GM12892 (cell line): ENCODE measurements around the gene MIF4GD.
"Not testable (repeated sequence)": the region's sequence is repeated elsewhere in the genome, so short reads cannot be mapped to it uniquely, and the experiment has no call there.

Experiments used
- DNase-seq: peaks from one replicate; pipeline ENCODE4 v3.0.0; 2011; ENCODE audit not compliant: insufficient read length
- FAIRE-seq: peaks from 2 replicates; lab custom pipeline; 2011; peaks lifted over from hg19 to GRCh38; lab: Jason Lieb, UNC
- POLR2A ChIP-seq: IDR thresholded peaks from 2 replicates; pipeline ENCODE4 v1.6.1; 2011; ENCODE audit warnings: low read depth, low read length, control low read depth
- POLR2AphosphoS5 ChIP-seq: IDR thresholded peaks from 2 replicates; pipeline ENCODE4 v1.6.1; 2011; ENCODE audit warnings: low read depth, low read length, control low read depth
- TAF1 ChIP-seq: IDR thresholded peaks from 2 replicates; pipeline ENCODE4 v1.6.1; 2011; ENCODE audit warnings: low read depth, mild to moderate bottlenecking, control low read depth, low read length, borderline replicate concordance

The MIF4GD gene

DNA sequence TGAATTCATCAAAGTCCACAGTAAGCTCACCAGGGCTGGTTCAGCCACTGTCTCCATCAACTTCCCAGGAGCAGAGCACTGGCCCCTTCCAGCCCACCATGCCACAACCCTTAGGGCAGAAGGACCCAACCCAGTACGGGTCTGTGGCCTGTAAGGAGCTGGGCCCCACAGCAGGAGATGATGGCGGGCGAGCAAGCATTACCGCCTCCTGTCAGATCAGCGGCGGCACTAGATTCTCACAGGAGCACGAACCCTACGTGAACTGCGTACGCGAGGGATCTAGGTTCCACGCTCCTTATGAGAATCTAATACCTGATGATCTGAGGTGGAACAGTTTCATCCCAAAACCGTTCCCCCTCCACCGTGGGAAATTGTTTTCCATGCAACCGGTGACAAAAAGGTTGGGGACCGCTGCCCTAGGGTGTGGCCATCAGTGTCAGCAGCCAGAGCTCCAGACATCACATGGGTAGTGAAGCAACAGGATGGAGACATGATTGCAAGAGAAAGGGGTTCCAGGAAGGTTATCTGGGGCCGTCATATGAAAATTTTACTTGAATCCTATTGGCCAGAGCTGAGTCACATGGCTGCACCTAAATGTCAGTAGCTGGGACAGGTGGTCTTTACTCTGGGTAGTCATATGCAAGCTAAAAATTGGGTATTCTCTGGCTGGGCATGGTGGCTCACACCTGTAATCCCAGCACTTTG is 30.6 kb upstream of the MIF4GD start:
- FAIRE-seq = no peak
- no peak for DNase-seq

DNA sequence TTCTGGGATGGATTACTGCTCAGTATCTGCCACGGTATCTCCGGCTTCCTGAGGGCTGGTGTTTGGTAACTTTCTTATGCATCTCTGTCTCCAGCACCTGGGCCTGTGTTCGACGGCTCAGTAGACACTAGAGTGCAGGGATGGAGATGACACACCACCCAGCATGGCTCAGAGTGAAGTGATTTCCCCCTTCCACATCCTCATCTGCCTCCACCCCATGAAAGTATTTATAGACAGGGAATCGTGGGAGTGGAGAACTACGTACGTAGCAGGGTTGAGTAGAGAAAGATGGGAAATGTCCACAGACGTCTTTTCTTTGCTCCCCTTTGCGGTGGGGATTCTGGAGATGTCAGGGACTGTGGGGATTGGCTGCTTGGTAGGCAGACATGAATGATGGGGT is 30.0 kb upstream of the MIF4GD start:
- FAIRE-seq (no peak), DNase-seq (no peak)
- no peak for TF ChIP-seq POLR2A
- TF ChIP-seq POLR2AphosphoS5 = no peak
- TF ChIP-seq TAF1 = no peak

More for the DNA sequence above, 30.6 kb upstream of the MIF4GD start:
- TF ChIP-seq POLR2A (no peak), TAF1 (no peak), POLR2AphosphoS5 (no peak)

DNA sequence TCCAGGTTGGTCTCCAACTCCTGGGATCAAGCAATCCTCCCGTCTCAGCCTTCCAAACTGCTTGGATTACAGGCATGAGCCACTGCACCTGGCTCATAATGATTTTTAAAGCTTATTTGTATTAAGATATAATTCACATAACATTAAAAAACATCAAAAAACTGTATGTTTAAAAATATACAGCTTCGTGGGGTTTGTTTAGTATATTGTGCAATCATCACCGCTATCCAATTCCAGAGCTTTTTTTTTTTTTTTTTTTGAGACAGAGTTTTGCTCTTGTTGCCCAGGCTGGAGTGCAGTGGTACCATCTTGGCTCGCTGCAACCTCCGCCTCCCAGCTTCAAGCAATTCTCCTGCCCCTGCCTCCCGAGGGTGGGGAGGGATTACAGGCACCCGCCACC is 29.2 kb upstream of the MIF4GD start:
- TF ChIP-seq TAF1 = no peak
- no peak for TF ChIP-seq POLR2AphosphoS5
- no peak for TF ChIP-seq POLR2A
- FAIRE-seq = no peak

DNA sequence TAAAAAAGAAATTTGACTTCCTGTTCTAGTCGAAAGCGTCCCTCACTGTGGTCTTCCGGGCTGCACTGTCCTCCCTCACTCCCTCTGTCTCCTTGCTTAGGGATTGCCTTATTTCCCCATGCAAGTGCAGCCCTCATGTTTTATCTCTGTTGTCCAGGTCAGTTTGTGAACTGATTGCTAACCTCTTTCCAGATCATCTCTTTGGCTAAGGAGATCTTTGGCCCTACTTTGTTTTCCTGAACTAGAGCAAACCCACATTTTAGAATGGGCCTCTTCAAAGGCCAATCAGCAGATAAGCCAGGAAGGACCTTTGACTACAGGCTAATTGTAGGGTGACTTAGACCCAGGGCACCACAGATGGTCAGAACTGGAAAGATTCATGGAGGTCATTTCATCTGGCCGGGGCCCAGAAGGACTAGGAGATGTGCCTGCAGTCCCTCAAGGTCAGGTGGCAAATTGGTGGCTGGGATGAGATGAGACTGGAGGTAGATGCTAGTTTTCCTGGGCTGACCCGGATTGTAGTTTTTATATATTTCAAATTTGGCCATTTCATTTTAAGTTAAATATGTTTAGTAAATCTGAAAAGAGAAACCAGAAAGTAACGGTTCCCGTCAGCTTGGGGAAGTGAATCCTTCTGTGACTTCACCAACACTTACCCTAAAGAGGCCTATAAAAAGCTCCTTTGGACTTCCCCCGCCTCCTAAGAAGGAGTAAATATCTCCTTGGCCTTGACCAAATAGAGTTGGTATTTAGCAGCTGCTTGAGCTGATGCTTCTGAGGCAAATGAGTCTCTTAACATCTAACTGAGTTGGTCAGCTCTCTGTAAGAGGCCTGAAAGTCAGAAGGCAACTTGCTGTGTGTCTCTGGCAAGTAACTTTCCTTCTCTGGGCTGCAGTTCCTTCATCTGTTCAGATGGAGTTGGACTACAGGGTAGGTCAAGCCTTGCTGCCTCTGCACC is 24.4 kb upstream of the MIF4GD start:
- DNase-seq (no peak), FAIRE-seq (peak; percentile 78)
- peak; percentile 76; the same call in 1 of the 2 replicates for TF ChIP-seq TAF1
- TF ChIP-seq POLR2AphosphoS5 = peak; percentile 85
- TF ChIP-seq POLR2A = peak; percentile 88

More for the DNA sequence above, 29.2 kb upstream of the MIF4GD start:
- DNase-seq = no peak

DNA sequence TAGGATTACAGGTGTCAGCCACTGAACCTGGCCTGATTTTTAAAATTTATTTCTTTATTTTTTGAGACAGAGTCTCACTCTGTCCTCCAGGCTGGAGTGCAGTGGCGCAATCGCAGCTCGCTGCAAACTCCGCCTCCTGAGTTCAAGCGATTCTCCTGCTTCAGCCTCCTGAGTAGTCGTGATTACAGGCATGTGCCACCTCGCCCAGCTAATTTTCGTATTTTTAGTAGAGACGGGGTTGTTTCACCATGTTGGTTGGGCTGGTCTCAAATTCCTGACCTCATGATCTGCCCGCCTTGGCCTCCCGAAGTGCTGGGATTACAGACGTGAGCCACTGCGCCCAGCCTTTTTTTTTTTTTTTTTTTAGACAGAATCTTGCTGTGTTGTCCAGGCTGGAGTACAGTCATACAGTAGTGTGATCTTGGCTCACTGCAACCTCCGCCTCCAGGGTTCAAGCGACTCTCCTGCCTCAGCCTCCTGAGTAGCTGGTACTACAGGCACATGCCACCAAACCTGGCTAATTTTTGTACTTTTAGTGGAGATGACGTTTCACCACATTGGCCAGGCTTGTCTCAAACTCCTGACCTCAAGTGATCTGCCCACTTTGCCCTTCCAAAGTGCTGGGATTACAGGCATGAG is 21.9 kb upstream of the MIF4GD start:
- FAIRE-seq, DNase-seq: not testable (repeated sequence)

DNA sequence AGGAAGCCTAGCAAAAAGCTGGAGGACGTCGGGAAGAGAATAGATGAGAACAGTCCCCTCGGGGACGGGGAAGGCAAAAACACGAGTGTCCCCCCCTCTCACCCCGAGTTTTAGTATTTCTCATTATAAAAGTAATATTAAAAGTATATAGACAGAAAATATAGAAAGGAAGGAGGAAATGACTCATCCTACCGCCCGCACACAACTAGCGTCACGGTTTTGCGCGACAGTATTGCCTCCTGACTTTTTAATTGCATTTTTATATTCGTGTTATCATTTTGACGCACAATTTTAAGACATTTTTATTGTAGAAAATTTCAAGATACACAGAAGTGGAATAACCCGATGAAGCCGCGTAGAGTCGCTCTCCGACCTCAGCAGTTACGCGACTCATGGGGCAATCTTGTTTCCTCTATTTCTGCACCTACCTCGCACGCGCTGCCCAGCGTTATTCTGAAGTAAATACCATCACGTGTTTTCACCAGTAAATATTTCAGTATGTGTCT is 18.9 kb upstream of the MIF4GD start:
- DNase-seq (no peak), FAIRE-seq (no peak)
- TF ChIP-seq POLR2A (no peak), TAF1 (no peak), POLR2AphosphoS5 (no peak)

DNA sequence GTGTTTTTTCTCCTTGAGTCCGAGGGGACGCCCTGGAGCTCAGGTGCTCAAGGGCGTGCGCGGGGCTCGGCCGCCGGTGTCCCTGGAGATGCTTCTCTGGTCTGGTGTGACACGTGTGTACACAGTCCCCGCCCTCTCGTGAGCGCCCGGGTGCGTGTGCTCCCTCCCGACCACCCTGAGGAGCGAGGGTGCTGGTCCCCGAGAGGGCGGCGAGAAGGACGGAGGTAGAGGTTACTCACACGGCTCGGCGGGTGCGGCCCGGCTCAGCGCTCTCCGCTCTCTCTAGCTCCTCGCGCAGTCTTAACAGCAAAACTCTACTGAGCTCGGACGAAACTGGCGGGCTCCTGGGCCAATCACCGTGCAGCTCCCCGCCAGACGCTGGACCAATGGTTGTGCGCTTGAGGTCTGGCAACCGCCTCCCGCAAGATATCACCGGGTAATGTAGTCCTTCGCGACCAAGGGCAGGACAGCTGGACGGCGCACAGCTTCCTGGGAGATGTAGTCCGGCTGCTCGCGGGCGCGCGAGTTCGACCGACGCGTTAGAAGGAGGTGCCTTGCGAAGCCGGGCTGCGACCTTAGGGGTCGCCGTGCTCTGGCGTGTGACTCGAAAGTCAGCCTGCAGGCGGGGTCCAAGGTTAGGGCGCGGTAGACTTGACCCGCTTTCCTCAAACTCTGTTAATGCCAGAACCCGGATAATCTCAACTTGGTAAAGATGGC is 18.2 kb upstream of the MIF4GD start, which contains the start of gene SLC25A19:
SLC25A19 (minus strand) TSS at position 319 of the 717 bp plus-strand sequence. CDS start 2,669 bp downstream, outside the sequence.
- TF ChIP-seq POLR2AphosphoS5 = peak; percentile 66
- TF ChIP-seq TAF1 = peak; percentile 36; the same call in 1 of the 2 replicates
- peak; percentile 95 for TF ChIP-seq POLR2A
- DNase-seq = peak; percentile 96
- peak; percentile 99 for FAIRE-seq

DNA sequence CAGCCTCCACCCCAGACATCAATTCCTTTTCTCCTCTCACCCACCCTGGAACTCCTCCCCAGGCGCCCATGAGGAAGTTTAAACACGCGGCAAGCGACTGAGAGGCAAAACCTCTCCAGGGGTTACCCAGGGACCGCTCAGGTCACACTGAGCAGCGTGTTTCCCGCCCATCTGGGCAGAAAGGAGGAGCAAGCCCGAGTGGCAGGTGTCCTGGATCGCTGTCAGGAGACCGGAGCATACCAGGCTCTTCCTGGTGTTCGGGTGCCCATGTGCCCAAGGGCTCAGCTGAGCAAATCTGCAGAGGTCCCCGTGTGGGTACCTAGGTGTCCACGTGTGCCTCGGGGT is 17.7 kb upstream of the MIF4GD start:
- TF ChIP-seq POLR2A (no peak), POLR2AphosphoS5 (no peak), TAF1 (no peak)
- DNase-seq (no peak), FAIRE-seq (no peak)

DNA sequence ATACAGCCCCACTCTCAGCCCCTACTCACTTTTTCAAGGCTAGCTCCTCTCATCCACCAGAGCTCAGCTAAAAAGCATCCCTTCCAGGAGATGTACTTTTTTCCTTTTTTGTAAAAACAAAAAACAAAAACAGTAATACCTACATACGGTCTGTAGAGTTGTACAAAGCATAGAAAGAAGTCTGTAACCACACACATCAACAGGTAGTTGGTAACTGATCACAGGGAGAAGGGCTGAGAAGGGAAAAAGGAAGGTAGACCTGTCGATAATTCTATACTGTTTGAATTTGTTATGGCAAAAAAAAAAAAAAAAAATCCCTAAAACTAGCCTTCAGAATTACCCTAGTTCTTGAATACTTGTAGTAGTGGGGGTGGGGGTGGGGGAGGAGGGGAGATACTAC is 17.3 kb upstream of the MIF4GD start:
- no peak for TF ChIP-seq POLR2A
- TF ChIP-seq POLR2AphosphoS5 = no peak
- TF ChIP-seq TAF1 = no peak
- FAIRE-seq = no peak

DNA sequence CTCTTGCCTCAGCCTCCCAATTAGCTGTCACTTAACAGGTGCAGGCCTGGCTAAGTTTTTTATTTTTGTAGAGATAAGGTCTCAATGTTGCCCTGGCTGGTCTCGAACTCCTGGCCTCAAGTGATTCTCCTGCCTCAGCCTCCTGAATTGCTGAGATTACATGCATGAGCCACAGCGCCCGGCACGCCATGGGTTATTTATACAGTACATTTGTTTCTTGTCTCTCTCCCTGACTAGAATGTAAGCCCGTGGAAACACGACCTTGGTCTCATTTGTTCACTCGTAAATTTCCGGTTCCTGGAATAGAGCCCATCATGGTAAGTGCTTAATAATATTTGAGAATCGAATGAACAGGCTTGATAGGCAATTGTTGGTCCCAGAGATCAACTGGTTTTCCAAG is 16.2 kb upstream of the MIF4GD start:
- FAIRE-seq = no peak
- no peak for DNase-seq
- TF ChIP-seq POLR2AphosphoS5 = no peak

More for the DNA sequence above, 17.3 kb upstream of the MIF4GD start:
- no peak for DNase-seq
